GM10847 (cell line): ENCODE data around the gene E2F8.

Experiments used
- POLR2A ChIP-seq: IDR thresholded peaks from 2 replicates; pipeline ENCODE4 v1.6.1; 2011; ENCODE audit not compliant: insufficient read length; ENCODE audit errors: extremely low read depth

E2F8 gene

GRCh38 chr11:19176629-19177186, 64.0 kb downstream of the E2F8 start:
- no peak for TF ChIP-seq POLR2A
